HepG2 (cell line): ENCODE results near the gene FURIN. TPM values are rescaled to one million over a fixed set of nuclear protein-coding genes. Genes with fewer than 3 reads are reported as not detected.

Experiments used
- ELF3 ChIP-seq: IDR thresholded peaks from 2 replicates; pipeline ENCODE4 v1.6.1; 2016; ENCODE audit warnings: missing genetic modification reagents, missing compliant biosample characterization
- GABPB1 ChIP-seq: IDR thresholded peaks from 2 replicates; pipeline ENCODE4 v1.6.1; 2016; ENCODE audit warnings: mild to moderate bottlenecking, missing genetic modification reagents, moderate library complexity, missing compliant biosample characterization
- MTF1 ChIP-seq: sonication (generic); formaldehyde crosslinking; IDR thresholded peaks from 2 replicates; pipeline ENCODE4 v1.5.0; 2020; ENCODE audit warnings: missing genetic modification reagents
- SOX6 ChIP-seq, 2 experiments: fragments of 450-650 bp in 1 of 2; sonication (generic) in 1 of 2; formaldehyde crosslinking in 1 of 2; IDR thresholded peaks; 2 replicates each; pipeline versions ENCODE4 v1.4.0 to v1.6.1; 2017 to 2020; ENCODE audit warnings: antibody characterized with exemption in 1 of 2, mild to moderate bottlenecking in 1 of 2, missing genetic modification reagents in 1 of 2
- TFDP2 ChIP-seq: sonication (generic); formaldehyde crosslinking; IDR thresholded peaks from 2 replicates; pipeline ENCODE4 v1.4.0; 2020; ENCODE audit warnings: missing genetic modification reagents
- TGIF2 ChIP-seq: IDR thresholded peaks from 2 replicates; pipeline ENCODE4 v1.6.1; 2016; ENCODE audit warnings: control low read depth, missing compliant biosample characterization
- XBP1 ChIP-seq: sonication (generic); formaldehyde crosslinking; IDR thresholded peaks from 2 replicates; pipeline ENCODE4 v1.5.0; 2020; ENCODE audit warnings: missing genetic modification reagents
- ZFP36L1 ChIP-seq: sonication (generic); formaldehyde crosslinking; IDR thresholded peaks from 2 replicates; pipeline ENCODE4 v1.8.0; 2022; ENCODE audit warnings: mild to moderate bottlenecking, missing genetic modification reagents, moderate library complexity
- ZNF296 ChIP-seq: sonication (generic); formaldehyde crosslinking; conservative IDR thresholded peaks from 2 replicates; pipeline ENCODE4 v1.5.0; 2020; ENCODE audit warnings: mild to moderate bottlenecking, missing genetic modification reagents
- ZNF317 ChIP-seq: sonication (generic); formaldehyde crosslinking; IDR thresholded peaks from 2 replicates; pipeline ENCODE4 v1.5.0; 2020; ENCODE audit warnings: mild to moderate bottlenecking, missing genetic modification reagents
- ZNF652 ChIP-seq: IDR thresholded peaks from 2 replicates; pipeline ENCODE4 v1.6.1; 2016; ENCODE audit warnings: low read depth, borderline replicate concordance
- polyA plus RNA-seq, 8 experiments: library from polyadenylated mRNA; depleted of rRNA in 3 of 8; stranded (reverse) in 7 of 8; unstranded in 1 of 8; fragments of >200 nt; fragmentation: Illumina TruSeq in 4 of 8; extraction: Trizol in 4 of 8; gene quantifications; 2 replicates each; pipeline versions ENCODE4 v1.2.1 to v1.2.3, GENCODE V29; 2011 to 2016; ENCODE audit warnings: low read depth in 4 of 8, missing spikeins in 1 of 8, mixed read lengths in 1 of 8; ENCODE audit not compliant: insufficient read depth in 1 of 8
- total RNA-seq, 5 experiments: library from RNA; depleted of rRNA; stranded (reverse); fragments of >200 nt; fragmentation: Illumina TruSeq; extraction: Trizol; gene quantifications; 2 replicates each; pipeline ENCODE4 v1.2.3, GENCODE V29; 2016; ENCODE audit warnings: low read depth in 1 of 5
- TF ChIP-seq, protein P1 (sequence below): sonication (generic); formaldehyde crosslinking; IDR thresholded peaks from 2 replicates; pipeline ENCODE4 v1.4.0; 2020; ENCODE audit warnings: low read depth, missing genetic modification reagents

FURIN gene
- total and polyA plus RNA-seq, 2 of the 13 experiments (the other 11 are each of a cell fraction or from before 2014, with no cell fraction given), result 15.2 to 17.4 TPM

- TF ChIP-seq TFDP2 (CRISPR knock-in tag) (no peak), SOX6 (IDR thresholded peaks at IDR 0.05) (no peak), SOX6 (CRISPR knock-in tag; IDR thresholded peaks at IDR 0.05) (no peak), ZNF652 (CRISPR knock-in tag) (no peak), ELF3 (CRISPR knock-in tag) (no peak), TGIF2 (CRISPR knock-in tag) (no peak), ZNF296 (CRISPR knock-in tag) (no peak), MTF1 (no peak), ZFP36L1 (CRISPR knock-in tag) (no peak), GABPB1 (CRISPR knock-in tag) (no peak), ZNF317 (CRISPR knock-in tag) (no peak), XBP1 (CRISPR knock-in tag) (no peak)
- TF ChIP-seq, protein P1, sequence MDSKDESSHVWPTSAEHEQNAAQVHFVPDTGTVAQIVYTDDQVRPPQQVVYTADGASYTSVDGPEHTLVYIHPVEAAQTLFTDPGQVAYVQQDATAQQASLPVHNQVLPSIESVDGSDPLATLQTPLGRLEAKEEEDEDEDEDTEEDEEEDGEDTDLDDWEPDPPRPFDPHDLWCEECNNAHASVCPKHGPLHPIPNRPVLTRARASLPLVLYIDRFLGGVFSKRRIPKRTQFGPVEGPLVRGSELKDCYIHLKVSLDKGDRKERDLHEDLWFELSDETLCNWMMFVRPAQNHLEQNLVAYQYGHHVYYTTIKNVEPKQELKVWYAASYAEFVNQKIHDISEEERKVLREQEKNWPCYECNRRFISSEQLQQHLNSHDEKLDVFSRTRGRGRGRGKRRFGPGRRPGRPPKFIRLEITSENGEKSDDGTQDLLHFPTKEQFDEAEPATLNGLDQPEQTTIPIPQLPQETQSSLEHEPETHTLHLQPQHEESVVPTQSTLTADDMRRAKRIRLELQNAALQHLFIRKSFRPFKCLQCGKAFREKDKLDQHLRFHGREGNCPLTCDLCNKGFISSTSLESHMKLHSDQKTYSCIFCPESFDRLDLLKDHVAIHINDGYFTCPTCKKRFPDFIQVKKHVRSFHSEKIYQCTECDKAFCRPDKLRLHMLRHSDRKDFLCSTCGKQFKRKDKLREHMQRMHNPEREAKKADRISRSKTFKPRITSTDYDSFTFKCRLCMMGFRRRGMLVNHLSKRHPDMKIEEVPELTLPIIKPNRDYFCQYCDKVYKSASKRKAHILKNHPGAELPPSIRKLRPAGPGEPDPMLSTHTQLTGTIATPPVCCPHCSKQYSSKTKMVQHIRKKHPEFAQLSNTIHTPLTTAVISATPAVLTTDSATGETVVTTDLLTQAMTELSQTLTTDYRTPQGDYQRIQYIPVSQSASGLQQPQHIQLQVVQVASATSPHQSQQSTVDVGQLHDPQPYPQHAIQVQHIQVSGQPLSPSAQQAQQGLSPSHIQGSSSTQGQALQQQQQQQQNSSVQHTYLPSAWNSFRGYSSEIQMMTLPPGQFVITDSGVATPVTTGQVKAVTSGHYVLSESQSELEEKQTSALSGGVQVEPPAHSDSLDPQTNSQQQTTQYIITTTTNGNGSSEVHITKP (CRISPR knock-in tag), result no peak
Observed at GRCh38 chr15:90907051-90907660, 38.8 kb downstream of the FURIN start (continued).
